H1 (cell line): ENCODE measurements around the gene PDZRN3. TPM values are rescaled to one million over a fixed set of nuclear protein-coding genes. Genes with fewer than 3 reads are reported as not detected.

Source experiments
- BACH1 ChIP-seq: IDR thresholded peaks from 2 replicates; pipeline ENCODE4 v1.6.1; 2012; ENCODE audit warnings: low read length, improper control_type of control experiment
- BCL11A ChIP-seq, 2 experiments: IDR thresholded peaks; one replicate each; pipeline ENCODE4 v1.6.1; 2011; ENCODE audit warnings: low read depth in 2 of 2, low read length in 2 of 2, mild to moderate bottlenecking in 2 of 2
- E2F6 ChIP-seq: IDR thresholded peaks from 2 replicates; pipeline ENCODE4 v1.6.1; 2012; ENCODE audit warnings: inconsistent platforms
- HDAC2 ChIP-seq, 2 experiments: fragments of 300-600 bp in 1 of 2; sonication (generic) in 1 of 2; IDR thresholded peaks; 2 replicates each; pipeline ENCODE4 v1.6.1; 2011 to 2012; ENCODE audit warnings: low read depth in 2 of 2, low read length in 2 of 2, mild to moderate bottlenecking in 2 of 2, moderate library complexity in 2 of 2, borderline replicate concordance in 1 of 2, inconsistent platforms in 1 of 2
- POLR2AphosphoS5 ChIP-seq: IDR thresholded peaks from 2 replicates; pipeline ENCODE4 v1.6.1; 2011; ENCODE audit warnings: low read depth, low read length
- RAD21 ChIP-seq, 2 experiments: IDR thresholded peaks in 1 of 2; conservative IDR thresholded peaks in 1 of 2; 2 replicates each; pipeline ENCODE4 v1.6.1; 2011; ENCODE audit warnings: low read depth in 2 of 2, low read length in 2 of 2, improper control_type of control experiment in 1 of 2, inconsistent platforms in 1 of 2, mild to moderate bottlenecking in 1 of 2, moderate library complexity in 1 of 2
- SIN3A ChIP-seq, 2 experiments: IDR thresholded peaks in 1 of 2; conservative IDR thresholded peaks in 1 of 2; 2 replicates each; pipeline ENCODE4 v1.6.1; 2011 to 2012; ENCODE audit warnings: low read length in 2 of 2, improper control_type of control experiment in 1 of 2, low read depth in 1 of 2, mild to moderate bottlenecking in 1 of 2
- YY1 ChIP-seq: IDR thresholded peaks from 2 replicates; pipeline ENCODE4 v1.6.1; 2011; ENCODE audit warnings: low read depth, mild to moderate bottlenecking, low read length
- polyA plus RNA-seq, 7 experiments: library from polyadenylated mRNA; depleted of rRNA in 3 of 7; stranded (reverse) in 5 of 7; unstranded in 2 of 7; fragments of >200 nt in 5 of 7; fragments of 200-250 nt in 2 of 7; gene quantifications; 1 replicate in 5 of 7; 2 replicates in 1 of 7; 4 replicates in 1 of 7; pipeline versions ENCODE4 v1.2.1 to v1.2.3, GENCODE V29; 2011 to 2013; ENCODE audit warnings: missing spikeins in 2 of 7, mixed read lengths in 2 of 7
- total RNA-seq: library from RNA; stranded (reverse); fragmentation: NEBNext Ultra II Directional; extraction: Animal tissue kit (Norgen Biotek cat#: 25700); gene quantifications from 2 replicates; pipeline ENCODE4 v1.2.1, GENCODE V29; 2021

Gene PDZRN3
- total and polyA plus RNA-seq, 2 of the 8 experiments (the other 6 are each of a cell fraction or from before 2014, with no cell fraction given), result 4.2 to 20.5 TPM

GRCh38 chr3:73485877-73486330 lies 138.8 kb downstream of the PDZRN3 start (continued):
- no peak for TF ChIP-seq HDAC2 (IDR thresholded peaks at IDR 0.05; ENCODE audit: borderline replicate concordance in 1 of 2, low read depth in 2 of 2, low read length in 2 of 2)
- TF ChIP-seq BACH1, result no peak
- TF ChIP-seq BCL11A (IDR thresholded peaks at IDR 0.05; ENCODE audit: low read depth in 2 of 2, low read length in 2 of 2), result no peak
- TF ChIP-seq E2F6, result no peak
- TF ChIP-seq SIN3A (conservative IDR thresholded peaks at IDR 0.05 in 1 of 2, IDR thresholded peaks at IDR 0.05 in 1 of 2; ENCODE audit: low read depth in 1 of 2, low read length in 2 of 2), result no peak
- TF ChIP-seq YY1, result no peak
- no peak for TF ChIP-seq RAD21 (IDR thresholded peaks at IDR 0.05 in 1 of 2, conservative IDR thresholded peaks at IDR 0.05 in 1 of 2; ENCODE audit: low read depth in 2 of 2, low read length in 2 of 2)
- no peak for TF ChIP-seq POLR2AphosphoS5
